ENCODE measurements around the gene TMEM131L. TPM values are rescaled to one million over a fixed set of nuclear protein-coding genes. Genes with fewer than 3 reads are reported as not detected.

TMEM131L gene
- total and polyA plus RNA-seq, 12 donors = 2.5 to 11.7 (median 4.8) TPM

DNA sequence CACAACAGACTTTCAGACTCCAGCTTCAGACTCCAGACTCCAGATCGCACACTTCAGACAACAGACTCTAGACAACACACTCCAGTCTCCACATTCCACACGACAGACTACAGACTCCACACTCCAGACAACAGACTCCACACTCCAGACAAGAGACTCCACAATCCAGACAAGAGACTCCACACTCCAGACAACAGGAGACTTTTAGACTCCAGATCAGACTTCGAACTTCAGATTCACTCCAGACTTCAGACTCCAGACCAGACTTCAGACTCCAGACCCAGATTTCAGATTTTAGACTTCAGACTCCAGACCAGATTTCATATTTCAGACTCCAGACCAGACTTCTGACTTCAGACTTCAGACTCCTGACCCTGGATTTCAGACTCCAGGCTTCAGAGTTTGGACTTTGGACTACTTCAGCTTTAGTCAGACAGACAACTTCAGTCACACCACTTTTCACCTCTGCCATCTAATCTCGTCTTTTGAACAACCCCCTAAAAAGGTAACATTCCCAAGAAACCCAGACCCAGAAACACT is 188.9 kb downstream of the TMEM131L start:
- intact Hi-C loops (cut with DNase I) = no loop called here
- H3K27ac ChIP-seq = peak overlapping the region; percentile 0 to 81 (median 57)

DNA sequence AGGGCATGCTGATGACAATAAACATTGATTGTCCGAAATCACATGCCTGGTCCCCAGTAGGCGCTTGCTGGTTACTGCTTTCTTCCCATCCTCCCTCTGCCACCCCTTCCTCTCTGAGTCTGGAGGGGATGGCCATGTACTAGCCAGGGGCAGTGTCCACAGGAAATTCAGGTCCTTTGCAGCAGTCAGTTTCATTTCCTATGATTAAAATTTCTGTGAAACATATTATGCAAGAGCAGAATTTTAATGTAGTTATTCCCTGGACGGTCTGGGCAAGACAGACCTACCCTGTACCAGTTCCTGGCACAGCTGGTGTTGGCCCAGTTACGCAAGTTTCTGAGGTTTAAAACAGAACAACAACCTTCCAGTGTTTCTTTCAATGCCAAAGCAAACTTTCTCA is 189.8 kb downstream of the TMEM131L start:
- Histone ChIP-seq H3K27ac (peak overlapping the region in 4 of 5 donors; percentile 0 to 81 (median 30)), H3K4me1 (replicated peaks in 1 of 2) (peaks cover 0 to 4% of the 10 kb centered on the region in 2 donors), H3K4me3 (no peak overlapping the region), H3K36me3 (replicated peaks in 1 of 2) (no peaks in the 10 kb centered on the region), H3K27me3 (no peaks in the 10 kb centered on the region), H3K9me3 (replicated peaks in 1 of 3) (no peaks in the 10 kb centered on the region)
- intact Hi-C loops (cut with DNase I) = no loop called here
- WGBS, 4 donors = 49 to 61% (median 54%) methylated on average over 4 of the region's 4 CpGs
- peak in 6 of 7 donors; percentile 25 to 77 (median 53) for DNase-seq
- no peak for TF ChIP-seq POLR2A (IDR thresholded peaks at IDR 0.05)
- TF ChIP-seq, protein P1, sequence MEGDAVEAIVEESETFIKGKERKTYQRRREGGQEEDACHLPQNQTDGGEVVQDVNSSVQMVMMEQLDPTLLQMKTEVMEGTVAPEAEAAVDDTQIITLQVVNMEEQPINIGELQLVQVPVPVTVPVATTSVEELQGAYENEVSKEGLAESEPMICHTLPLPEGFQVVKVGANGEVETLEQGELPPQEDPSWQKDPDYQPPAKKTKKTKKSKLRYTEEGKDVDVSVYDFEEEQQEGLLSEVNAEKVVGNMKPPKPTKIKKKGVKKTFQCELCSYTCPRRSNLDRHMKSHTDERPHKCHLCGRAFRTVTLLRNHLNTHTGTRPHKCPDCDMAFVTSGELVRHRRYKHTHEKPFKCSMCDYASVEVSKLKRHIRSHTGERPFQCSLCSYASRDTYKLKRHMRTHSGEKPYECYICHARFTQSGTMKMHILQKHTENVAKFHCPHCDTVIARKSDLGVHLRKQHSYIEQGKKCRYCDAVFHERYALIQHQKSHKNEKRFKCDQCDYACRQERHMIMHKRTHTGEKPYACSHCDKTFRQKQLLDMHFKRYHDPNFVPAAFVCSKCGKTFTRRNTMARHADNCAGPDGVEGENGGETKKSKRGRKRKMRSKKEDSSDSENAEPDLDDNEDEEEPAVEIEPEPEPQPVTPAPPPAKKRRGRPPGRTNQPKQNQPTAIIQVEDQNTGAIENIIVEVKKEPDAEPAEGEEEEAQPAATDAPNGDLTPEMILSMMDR (IDR thresholded peaks at IDR 0.05) = no peak

More for the DNA sequence above, 188.9 kb downstream of the TMEM131L start:
- Histone ChIP-seq H3K27me3 (no peaks in the 10 kb centered on the region), H3K4me1 (replicated peaks in 1 of 2) (no peaks in the 10 kb centered on the region), H3K4me3 (no peak overlapping the region), H3K9me3 (replicated peaks in 1 of 3) (no peaks in the 10 kb centered on the region), H3K36me3 (replicated peaks in 1 of 2) (no peaks in the 10 kb centered on the region)
- WGBS, 4 donors = 48 to 58% (median 55%) methylated on average over 4 of the region's 4 CpGs
- no peak for DNase-seq
- no peak for TF ChIP-seq POLR2A (IDR thresholded peaks at IDR 0.05)
- TF ChIP-seq, protein P1 (IDR thresholded peaks at IDR 0.05) = no peak

DNA sequence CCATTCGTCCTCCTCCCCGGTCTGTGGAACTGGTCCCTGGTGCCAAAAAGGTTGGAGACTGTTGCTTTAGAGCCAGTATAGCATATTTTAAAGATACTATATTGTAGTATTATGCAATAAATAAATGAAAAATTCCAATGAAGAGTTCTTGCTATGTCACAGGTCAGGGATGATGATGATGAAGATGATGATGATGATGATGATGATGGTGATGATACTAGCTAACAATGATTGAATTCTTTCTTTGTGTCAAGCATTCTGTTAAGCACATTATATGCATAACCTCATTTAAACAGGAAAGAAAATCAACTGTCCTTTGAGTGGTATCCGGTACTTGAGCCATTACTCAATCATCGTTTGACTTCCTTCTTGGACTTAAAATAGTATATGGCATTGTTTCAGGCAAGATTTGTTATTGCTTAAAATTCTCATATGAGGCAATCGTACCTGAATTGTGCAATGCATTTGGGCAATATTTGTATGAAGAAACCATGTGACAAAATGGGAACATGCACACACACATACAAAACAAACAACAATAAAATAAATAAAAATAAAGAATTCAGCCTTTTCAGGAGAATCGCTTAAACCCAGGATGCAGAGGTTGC is 195.2 kb downstream of the TMEM131L start:
- DNase-seq = no peak
- Histone ChIP-seq H3K4me3 (no peak overlapping the region), H3K27ac (peak overlapping the region in 4 of 5 donors; percentile 15 to 75 (median 53)), H3K4me1 (replicated peaks in 1 of 2) (peaks cover 0 to 7% of the 10 kb centered on the region in 2 donors), H3K36me3 (replicated peaks in 1 of 2) (no peaks in the 10 kb centered on the region), H3K27me3 (no peaks in the 10 kb centered on the region), H3K9me3 (replicated peaks in 1 of 3) (no peaks in the 10 kb centered on the region)
- 57 to 75% (median 64%) methylated on average over 6 of the region's 6 CpGs for WGBS, 4 donors
- intact Hi-C loops (cut with DNase I) = no loop called here
- TF ChIP-seq, protein P1 (IDR thresholded peaks at IDR 0.05) = no peak
- TF ChIP-seq POLR2A (IDR thresholded peaks at IDR 0.05) = no peak

DNA sequence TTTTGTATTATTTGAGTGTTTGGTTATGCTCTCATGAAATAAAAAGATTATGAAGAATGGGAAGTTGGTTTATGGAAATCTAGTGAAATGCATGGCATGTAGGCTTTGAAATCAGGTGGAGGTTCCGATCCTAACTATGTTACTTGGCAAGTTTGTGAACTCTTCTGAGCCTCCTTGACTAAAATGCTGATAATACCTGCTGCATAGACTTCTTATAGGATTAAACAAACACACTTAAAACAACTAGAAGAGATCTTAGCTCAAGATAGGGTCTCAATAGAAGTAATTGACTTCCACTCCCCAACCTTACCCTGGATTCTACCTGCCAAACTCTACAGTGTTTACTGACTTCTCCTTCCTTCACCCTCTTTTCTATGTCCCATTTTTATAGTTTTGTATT is 195.7 kb downstream of the TMEM131L start:
- H3K36me3 ChIP-seq (replicated peaks in 1 of 2) = no peaks in the 10 kb centered on the region
- no peak overlapping the region for H3K4me3 ChIP-seq
- DNase-seq = no peak
- WGBS, 4 donors = 74 to 94% (median 89%) methylated on average over 1 of the region's 1 CpG
- peaks cover 0 to 7% of the 10 kb centered on the region in 2 donors for H3K4me1 ChIP-seq (replicated peaks in 1 of 2)
- TF ChIP-seq, protein P1 (IDR thresholded peaks at IDR 0.05) = no peak
- no peak for TF ChIP-seq POLR2A (IDR thresholded peaks at IDR 0.05)
- peak overlapping the region in 2 of 5 donors; percentile 36 to 39 for H3K27ac ChIP-seq
- intact Hi-C loops (cut with DNase I) = no loop called here
- no peaks in the 10 kb centered on the region for H3K27me3 ChIP-seq
- H3K9me3 ChIP-seq (replicated peaks in 1 of 3) = no peaks in the 10 kb centered on the region

All from adrenal gland (tissue), 12 donors.